Measurements from ENCODE around the gene MRC2.
"Not testable (repeated sequence)": the region's sequence is repeated elsewhere in the genome, so short reads cannot be mapped to it uniquely, and the experiment has no call there.

MRC2 gene

DNA sequence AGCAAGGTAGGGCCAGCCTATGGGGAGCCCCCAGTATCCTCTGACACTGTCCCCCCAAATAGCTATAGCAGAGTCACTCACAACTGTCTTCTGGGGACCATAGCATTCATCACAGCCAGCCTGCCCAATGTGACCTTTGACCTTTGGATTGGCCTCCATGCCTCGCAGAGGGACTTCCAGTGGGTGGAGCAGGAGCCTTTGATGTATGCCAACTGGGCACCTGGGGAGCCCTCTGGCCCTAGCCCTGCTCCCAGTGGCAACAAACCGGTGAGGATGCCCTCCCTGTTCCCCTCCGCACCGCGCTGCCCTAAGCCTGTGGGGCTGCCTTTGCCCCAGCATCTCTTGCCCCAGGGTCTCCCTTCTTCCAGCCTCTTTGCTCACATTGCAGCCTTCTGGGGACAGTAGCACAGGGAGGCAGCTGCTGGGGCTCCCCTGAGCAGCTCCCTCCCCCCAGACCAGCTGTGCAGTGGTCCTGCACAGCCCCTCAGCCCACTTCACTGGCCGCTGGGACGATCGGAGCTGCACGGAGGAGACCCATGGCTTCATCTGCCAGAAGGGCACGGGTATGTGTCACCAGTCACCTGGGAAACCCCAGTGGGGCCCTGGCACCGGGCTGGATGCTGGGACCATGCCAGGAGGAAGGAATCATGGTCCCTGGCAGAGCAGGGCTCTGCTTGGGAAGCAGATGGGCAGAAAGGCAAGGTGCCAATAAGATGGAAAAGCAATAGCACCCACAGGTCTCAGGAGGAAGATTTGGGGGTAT lies 61.1 kb downstream of the MRC2 start:
- TF ChIP-seq, protein P1, sequence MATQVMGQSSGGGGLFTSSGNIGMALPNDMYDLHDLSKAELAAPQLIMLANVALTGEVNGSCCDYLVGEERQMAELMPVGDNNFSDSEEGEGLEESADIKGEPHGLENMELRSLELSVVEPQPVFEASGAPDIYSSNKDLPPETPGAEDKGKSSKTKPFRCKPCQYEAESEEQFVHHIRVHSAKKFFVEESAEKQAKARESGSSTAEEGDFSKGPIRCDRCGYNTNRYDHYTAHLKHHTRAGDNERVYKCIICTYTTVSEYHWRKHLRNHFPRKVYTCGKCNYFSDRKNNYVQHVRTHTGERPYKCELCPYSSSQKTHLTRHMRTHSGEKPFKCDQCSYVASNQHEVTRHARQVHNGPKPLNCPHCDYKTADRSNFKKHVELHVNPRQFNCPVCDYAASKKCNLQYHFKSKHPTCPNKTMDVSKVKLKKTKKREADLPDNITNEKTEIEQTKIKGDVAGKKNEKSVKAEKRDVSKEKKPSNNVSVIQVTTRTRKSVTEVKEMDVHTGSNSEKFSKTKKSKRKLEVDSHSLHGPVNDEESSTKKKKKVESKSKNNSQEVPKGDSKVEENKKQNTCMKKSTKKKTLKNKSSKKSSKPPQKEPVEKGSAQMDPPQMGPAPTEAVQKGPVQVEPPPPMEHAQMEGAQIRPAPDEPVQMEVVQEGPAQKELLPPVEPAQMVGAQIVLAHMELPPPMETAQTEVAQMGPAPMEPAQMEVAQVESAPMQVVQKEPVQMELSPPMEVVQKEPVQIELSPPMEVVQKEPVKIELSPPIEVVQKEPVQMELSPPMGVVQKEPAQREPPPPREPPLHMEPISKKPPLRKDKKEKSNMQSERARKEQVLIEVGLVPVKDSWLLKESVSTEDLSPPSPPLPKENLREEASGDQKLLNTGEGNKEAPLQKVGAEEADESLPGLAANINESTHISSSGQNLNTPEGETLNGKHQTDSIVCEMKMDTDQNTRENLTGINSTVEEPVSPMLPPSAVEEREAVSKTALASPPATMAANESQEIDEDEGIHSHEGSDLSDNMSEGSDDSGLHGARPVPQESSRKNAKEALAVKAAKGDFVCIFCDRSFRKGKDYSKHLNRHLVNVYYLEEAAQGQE (IDR thresholded peaks at IDR 0.05; ENCODE audit: insufficient replicate concordance, low read depth), result no peak
- TF ChIP-seq POLR2AphosphoS5 (IDR thresholded peaks at IDR 0.05; ENCODE audit: low read depth) (no peak), SPI1 (IDR thresholded peaks at IDR 0.05; ENCODE audit: borderline replicate concordance, low read depth) (no peak), GABPA (IDR thresholded peaks at IDR 0.05; ENCODE audit: low read depth) (no peak)
- TF ChIP-seq, protein P2, sequence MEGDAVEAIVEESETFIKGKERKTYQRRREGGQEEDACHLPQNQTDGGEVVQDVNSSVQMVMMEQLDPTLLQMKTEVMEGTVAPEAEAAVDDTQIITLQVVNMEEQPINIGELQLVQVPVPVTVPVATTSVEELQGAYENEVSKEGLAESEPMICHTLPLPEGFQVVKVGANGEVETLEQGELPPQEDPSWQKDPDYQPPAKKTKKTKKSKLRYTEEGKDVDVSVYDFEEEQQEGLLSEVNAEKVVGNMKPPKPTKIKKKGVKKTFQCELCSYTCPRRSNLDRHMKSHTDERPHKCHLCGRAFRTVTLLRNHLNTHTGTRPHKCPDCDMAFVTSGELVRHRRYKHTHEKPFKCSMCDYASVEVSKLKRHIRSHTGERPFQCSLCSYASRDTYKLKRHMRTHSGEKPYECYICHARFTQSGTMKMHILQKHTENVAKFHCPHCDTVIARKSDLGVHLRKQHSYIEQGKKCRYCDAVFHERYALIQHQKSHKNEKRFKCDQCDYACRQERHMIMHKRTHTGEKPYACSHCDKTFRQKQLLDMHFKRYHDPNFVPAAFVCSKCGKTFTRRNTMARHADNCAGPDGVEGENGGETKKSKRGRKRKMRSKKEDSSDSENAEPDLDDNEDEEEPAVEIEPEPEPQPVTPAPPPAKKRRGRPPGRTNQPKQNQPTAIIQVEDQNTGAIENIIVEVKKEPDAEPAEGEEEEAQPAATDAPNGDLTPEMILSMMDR (IDR thresholded peaks at IDR 0.05; ENCODE audit: insufficient read depth, low read length), result no peak
- Histone ChIP-seq H3K27ac (replicated peaks) (no peak overlapping the region), H3K4me3 (replicated peaks; ENCODE audit: insufficient read depth, low read length) (no peak overlapping the region), H3K27me3 (ENCODE audit: insufficient read depth, poor library complexity, severe bottlenecking) (no peaks in the 10 kb centered on the region)
- no peak for DNase-seq (ENCODE audit: low read depth in 1 of 2, low spot score in 1 of 2)

DNA sequence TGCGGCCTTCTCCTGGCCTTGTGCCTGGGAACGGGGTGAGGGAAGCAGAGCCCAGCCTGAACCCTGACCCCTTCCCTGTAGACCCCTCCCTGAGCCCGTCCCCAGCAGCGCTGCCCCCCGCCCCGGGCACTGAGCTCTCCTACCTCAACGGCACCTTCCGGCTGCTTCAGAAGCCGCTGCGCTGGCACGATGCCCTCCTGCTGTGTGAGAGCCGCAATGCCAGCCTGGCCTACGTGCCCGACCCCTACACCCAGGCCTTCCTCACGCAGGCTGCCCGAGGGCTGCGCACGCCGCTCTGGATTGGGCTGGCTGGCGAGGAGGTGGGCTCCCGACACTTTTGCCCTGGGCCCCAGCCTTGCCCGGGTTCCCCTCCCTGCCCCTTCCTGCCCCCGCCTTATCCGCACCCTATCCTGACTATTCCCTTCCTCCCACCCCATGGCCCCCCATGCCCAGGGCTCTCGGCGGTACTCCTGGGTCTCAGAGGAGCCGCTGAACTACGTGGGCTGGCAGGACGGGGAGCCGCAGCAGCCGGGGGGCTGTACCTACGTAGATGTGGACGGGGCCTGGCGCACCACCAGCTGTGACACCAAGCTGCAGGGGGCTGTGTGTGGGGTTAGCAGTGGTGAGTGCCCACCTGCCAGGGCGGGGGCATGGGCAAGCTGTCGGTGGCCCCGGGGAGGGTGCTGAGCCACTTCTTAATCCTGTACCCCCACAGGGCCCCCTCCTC lies 62.1 kb downstream of the MRC2 start:
- no peaks in the 10 kb centered on the region for H3K27me3 ChIP-seq (ENCODE audit: insufficient read depth, poor library complexity, severe bottlenecking)
- no peak for DNase-seq (ENCODE audit: low read depth in 1 of 2, low spot score in 1 of 2)
- H3K4me3 ChIP-seq (replicated peaks; ENCODE audit: insufficient read depth, low read length), result no peak overlapping the region
- TF ChIP-seq POLR2AphosphoS5 (IDR thresholded peaks at IDR 0.05; ENCODE audit: low read depth) (no peak), SPI1 (IDR thresholded peaks at IDR 0.05; ENCODE audit: borderline replicate concordance, low read depth) (no peak), GABPA (IDR thresholded peaks at IDR 0.05; ENCODE audit: low read depth) (no peak)
- TF ChIP-seq, protein P1 (IDR thresholded peaks at IDR 0.05; ENCODE audit: insufficient replicate concordance, low read depth), result no peak
- TF ChIP-seq, protein P2 (IDR thresholded peaks at IDR 0.05; ENCODE audit: insufficient read depth, low read length), result no peak
- no peak overlapping the region for H3K27ac ChIP-seq (replicated peaks)

DNA sequence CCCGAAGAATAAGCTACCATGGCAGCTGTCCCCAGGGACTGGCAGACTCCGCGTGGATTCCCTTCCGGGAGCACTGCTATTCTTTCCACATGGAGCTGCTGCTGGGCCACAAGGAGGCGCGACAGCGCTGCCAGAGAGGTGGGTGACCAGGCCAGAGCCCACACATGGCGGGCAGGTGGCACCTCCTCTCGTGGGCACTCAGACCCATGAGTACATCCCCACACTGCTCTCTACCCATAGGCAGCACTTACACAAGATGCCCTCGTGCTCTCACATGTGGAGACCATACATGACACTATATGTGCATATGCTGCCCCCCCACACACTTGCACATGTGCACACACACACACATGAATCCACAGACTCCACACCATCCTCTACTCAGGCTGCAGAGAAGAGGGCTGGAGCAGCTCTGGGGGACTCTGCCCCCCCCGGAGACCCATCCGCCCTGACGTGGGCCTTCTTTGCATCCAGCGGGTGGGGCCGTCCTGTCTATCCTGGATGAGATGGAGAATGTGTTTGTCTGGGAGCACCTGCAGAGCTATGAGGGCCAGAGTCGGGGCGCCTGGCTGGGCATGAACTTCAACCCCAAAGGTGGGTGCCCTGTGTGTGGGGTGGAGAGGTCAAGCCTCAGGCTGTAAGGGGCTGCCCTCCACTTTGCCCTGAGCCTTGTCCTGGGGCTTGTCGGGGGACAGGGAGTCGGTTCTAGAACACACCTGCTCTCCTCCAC lies 62.9 kb downstream of the MRC2 start:
- no peak overlapping the region for H3K27ac ChIP-seq (replicated peaks)
- no peak overlapping the region for H3K4me3 ChIP-seq (replicated peaks; ENCODE audit: insufficient read depth, low read length)
- no peak for DNase-seq (ENCODE audit: low read depth in 1 of 2, low spot score in 1 of 2)
- TF ChIP-seq, protein P2 (IDR thresholded peaks at IDR 0.05; ENCODE audit: insufficient read depth, low read length), result no peak
- no peak for TF ChIP-seq POLR2AphosphoS5 (IDR thresholded peaks at IDR 0.05; ENCODE audit: low read depth)
- no peak for TF ChIP-seq GABPA (IDR thresholded peaks at IDR 0.05; ENCODE audit: low read depth)
- no peak for TF ChIP-seq SPI1 (IDR thresholded peaks at IDR 0.05; ENCODE audit: borderline replicate concordance, low read depth)
- H3K27me3 ChIP-seq (ENCODE audit: insufficient read depth, poor library complexity, severe bottlenecking), result no peaks in the 10 kb centered on the region

DNA sequence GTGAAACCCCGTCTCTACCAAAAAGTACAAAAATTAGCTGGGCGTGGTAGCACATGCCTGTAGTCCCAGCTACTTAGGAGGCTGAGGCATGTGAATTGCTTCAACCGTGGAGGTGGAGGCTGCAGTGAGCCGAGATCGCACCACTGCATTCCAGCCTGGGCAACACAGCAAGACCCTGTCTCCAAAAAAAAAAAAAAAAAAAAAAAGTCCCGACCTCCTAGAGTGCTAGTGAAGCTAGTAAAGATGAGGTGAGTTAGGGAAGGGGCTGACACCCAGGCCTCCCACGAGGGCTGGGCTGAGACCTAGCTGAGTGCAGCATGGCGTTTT lies 64.1 kb downstream of the MRC2 start:
- H3K4me3 ChIP-seq (replicated peaks; ENCODE audit: insufficient read depth, low read length); H3K27ac ChIP-seq (replicated peaks); H3K27me3 ChIP-seq (ENCODE audit: insufficient read depth, poor library complexity, severe bottlenecking); DNase-seq (ENCODE audit: low read depth in 1 of 2, low spot score in 1 of 2): not testable (repeated sequence)

All from HL-60 (cell line).